ENCODE measurements around the gene IGSF3.
"Not testable (repeated sequence)": the region's sequence is repeated elsewhere in the genome, so short reads cannot be mapped to it uniquely, and the experiment has no call there.

DNA sequence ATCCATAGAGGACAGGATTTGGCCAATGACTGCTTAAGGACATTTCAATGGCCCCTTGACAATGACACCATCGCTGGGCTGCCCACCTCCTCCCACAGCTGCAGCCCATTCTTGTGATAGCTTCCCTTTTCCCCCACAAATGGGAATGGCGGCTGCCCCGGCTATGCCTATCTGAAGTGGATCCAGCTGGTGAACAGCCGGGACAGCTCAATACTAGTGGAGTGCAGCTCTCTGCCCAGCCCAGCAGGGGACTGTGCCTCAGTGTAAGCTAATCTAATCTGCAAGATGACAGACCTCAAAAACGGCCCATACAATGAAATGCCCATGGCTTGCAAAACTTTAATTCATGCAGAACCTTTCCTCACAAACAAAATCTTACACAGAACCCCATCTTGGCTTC, 49.7 kb downstream of the IGSF3 start:
- TF ChIP-seq, protein P1, sequence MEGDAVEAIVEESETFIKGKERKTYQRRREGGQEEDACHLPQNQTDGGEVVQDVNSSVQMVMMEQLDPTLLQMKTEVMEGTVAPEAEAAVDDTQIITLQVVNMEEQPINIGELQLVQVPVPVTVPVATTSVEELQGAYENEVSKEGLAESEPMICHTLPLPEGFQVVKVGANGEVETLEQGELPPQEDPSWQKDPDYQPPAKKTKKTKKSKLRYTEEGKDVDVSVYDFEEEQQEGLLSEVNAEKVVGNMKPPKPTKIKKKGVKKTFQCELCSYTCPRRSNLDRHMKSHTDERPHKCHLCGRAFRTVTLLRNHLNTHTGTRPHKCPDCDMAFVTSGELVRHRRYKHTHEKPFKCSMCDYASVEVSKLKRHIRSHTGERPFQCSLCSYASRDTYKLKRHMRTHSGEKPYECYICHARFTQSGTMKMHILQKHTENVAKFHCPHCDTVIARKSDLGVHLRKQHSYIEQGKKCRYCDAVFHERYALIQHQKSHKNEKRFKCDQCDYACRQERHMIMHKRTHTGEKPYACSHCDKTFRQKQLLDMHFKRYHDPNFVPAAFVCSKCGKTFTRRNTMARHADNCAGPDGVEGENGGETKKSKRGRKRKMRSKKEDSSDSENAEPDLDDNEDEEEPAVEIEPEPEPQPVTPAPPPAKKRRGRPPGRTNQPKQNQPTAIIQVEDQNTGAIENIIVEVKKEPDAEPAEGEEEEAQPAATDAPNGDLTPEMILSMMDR (IDR thresholded peaks at IDR 0.05; ENCODE audit: low read depth, low read length) = not testable (repeated sequence)
- TF ChIP-seq POLR2A (IDR thresholded peaks at IDR 0.05; ENCODE audit: extremely low read depth, insufficient read length); MAX (IDR thresholded peaks at IDR 0.05; ENCODE audit: low read depth, low read length); MYC (IDR thresholded peaks at IDR 0.05; ENCODE audit: low read depth, low read length): not testable (repeated sequence)
